Mammary epithelial cell (primary cell): ENCODE measurements around the gene FBXL15.

Source experiments
- EZH2 ChIP-seq: IDR thresholded peaks from 2 replicates; pipeline ENCODE4 v1.6.1; 2012; ENCODE audit warnings: low read length, inconsistent platforms, borderline replicate concordance
- TF ChIP-seq, protein P1 (sequence below), 2 donors: IDR thresholded peaks in 1 of 2; conservative IDR thresholded peaks in 1 of 2; 2 replicates each; pipeline ENCODE4 v1.5.1; 2011 to 2012; ENCODE audit warnings: inconsistent platforms in 2 of 2, low read length in 2 of 2, mild to moderate bottlenecking in 2 of 2, control low read depth in 1 of 2, low read depth in 1 of 2; ENCODE audit not compliant: insufficient read depth in 1 of 2; ENCODE audit errors: extremely low read depth in 1 of 2

DNA sequence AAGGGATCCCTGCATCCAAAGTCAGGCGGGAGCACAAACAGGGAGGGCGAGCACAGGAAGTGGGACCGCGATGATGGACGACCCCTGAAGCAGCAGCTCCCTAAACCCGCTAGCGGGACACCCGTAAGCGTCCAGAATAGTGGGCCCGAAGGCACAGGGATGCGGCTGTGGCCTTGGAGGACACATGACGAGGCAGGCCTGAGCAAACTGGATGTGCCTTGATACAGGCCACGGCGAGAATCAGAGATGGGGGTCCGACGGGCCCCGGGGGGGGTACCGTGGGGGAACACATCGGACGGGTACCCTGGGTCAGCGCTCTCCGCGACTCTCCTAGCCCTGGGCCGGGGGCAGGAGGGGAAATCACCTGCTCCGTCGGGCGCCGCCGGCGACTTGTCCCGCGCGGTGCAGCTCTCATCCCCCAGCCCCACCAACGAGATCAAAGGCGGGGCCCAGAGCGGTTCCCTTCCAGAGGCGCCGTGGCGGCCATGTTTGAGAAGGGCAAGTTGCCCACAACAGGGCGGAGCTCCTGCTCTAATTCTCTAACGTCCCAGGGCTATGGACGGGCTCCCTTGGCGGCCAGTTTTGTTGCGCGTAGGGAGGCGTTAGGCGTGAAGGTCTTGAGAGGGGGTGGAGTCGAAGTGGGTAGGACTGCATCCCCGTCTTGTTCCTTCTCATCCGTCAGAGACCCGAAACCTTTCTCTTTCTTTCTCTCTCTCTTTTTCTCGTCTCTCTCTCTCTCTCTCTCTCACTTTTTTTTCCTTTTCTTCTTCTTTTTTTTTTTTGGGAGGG lies 11.7 kb downstream of the FBXL15 start, which contains the start of gene CUEDC2:
- TF ChIP-seq, protein P1, sequence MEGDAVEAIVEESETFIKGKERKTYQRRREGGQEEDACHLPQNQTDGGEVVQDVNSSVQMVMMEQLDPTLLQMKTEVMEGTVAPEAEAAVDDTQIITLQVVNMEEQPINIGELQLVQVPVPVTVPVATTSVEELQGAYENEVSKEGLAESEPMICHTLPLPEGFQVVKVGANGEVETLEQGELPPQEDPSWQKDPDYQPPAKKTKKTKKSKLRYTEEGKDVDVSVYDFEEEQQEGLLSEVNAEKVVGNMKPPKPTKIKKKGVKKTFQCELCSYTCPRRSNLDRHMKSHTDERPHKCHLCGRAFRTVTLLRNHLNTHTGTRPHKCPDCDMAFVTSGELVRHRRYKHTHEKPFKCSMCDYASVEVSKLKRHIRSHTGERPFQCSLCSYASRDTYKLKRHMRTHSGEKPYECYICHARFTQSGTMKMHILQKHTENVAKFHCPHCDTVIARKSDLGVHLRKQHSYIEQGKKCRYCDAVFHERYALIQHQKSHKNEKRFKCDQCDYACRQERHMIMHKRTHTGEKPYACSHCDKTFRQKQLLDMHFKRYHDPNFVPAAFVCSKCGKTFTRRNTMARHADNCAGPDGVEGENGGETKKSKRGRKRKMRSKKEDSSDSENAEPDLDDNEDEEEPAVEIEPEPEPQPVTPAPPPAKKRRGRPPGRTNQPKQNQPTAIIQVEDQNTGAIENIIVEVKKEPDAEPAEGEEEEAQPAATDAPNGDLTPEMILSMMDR (conservative IDR thresholded peaks at IDR 0.05 in 1 of 2, IDR thresholded peaks at IDR 0.05 in 1 of 2; ENCODE audit: extremely low read depth in 1 of 2, insufficient read depth in 1 of 2, low read depth in 1 of 2, low read length in 2 of 2), result no peak
- TF ChIP-seq EZH2, result no peak
